Heart left ventricle (tissue), 13 donors: ENCODE measurements around the gene CYB561D1.

Experiments used
- CTCF ChIP-seq, 12 donors: fragments of 200-600 bp; sonication (generic) in 4 of 12; IDR thresholded peaks; one replicate each; pipeline versions ENCODE4 v1.5.0 to v1.8.0; 2018 to 2022; ENCODE audit warnings: antibody characterized with exemption in 12 of 12, mild to moderate bottlenecking in 5 of 12
- POLR2A ChIP-seq, 2 donors: fragments of 450-650 bp; IDR thresholded peaks; one replicate each; pipeline ENCODE4 v1.6.1; 2017; ENCODE audit warnings: antibody characterized with exemption in 2 of 2, mild to moderate bottlenecking in 2 of 2, moderate library complexity in 2 of 2
- donor health status: ischemic (EF 13 %, LVEDD 7.1; RV severe dilation, severe dysfunction).
- donor health status: DM: no; HTN: yes; CAD: no.
- donor health status: DM: no; HTN: no; CAD: no.
- donor health status: ischemic (EF 25% LVEDD 6.9; RV normal size, moderate dysfunction).
- donor health status: ischemic (EF 25% LVEDD 5.7; RV mildly dilated, moderate dysfunction).
- donor health status: ischemic (EF 35%, LVEDD 5.7; RV mildly dilated, moderate dysfunction).
- donor health status: nonischemic (EF 11% LVEDD 7.7; RV severe dilation, severe dysfunction).
- donor health status: DM: yes; HTN: yes; CAD: no.
- donor health status: PGD.
- donor health status: ischemic (EF 29% LVEDD 5.4; RV normal size, mild dysfunction).
- donor health status: nonischemic (EF 23%, LVEDD 6.1; RV moderate dilation, normal function).

GRCh38 chr1:109528712-109529111 is 34.8 kb downstream of the CYB561D1 start:
- TF ChIP-seq CTCF (IDR thresholded peaks at IDR 0.05) = no peak
- no peak for TF ChIP-seq POLR2A (IDR thresholded peaks at IDR 0.05)
